ENCODE data around the gene RNU1-3. TPM values are rescaled to one million over a fixed set of nuclear protein-coding genes. Genes with fewer than 3 reads are reported as not detected.

The RNU1-3 gene
- total and polyA plus RNA-seq, 2 of the 13 experiments (the other 11 are each of a cell fraction or from before 2014, with no cell fraction given) = under 0.01 to 11,018 TPM

GRCh38 chr1:16625497-16626408 lies 41.0 kb downstream of the RNU1-3 start (continued):
- TF ChIP-seq ZNF761 (CRISPR knock-in tag; conservative IDR thresholded peaks at IDR 0.05) (no peak), ZNF776 (CRISPR knock-in tag; IDR thresholded peaks at IDR 0.05) (peak; percentile 60; the same call in 1 of the 2 replicates), KLF9 (CRISPR knock-in tag; IDR thresholded peaks at IDR 0.05; ENCODE audit: low read depth) (no peak), ISX (CRISPR knock-in tag; conservative IDR thresholded peaks at IDR 0.05) (no peak), ZNF737 (CRISPR knock-in tag; IDR thresholded peaks at IDR 0.05; ENCODE audit: borderline replicate concordance) (0 out of 2 replicates have a peak, but pooled peaks have one; percentile 39), ZNF615 (CRISPR knock-in tag; IDR thresholded peaks at IDR 0.05; ENCODE audit: borderline replicate concordance) (no peak), FOXP1 (IDR thresholded peaks at IDR 0.05) (no peak), FOXP1 (CRISPR knock-in tag; IDR thresholded peaks at IDR 0.05) (no peak), PRMT3 (CRISPR knock-in tag; IDR thresholded peaks at IDR 0.05; ENCODE audit: borderline replicate concordance, low read depth) (no peak), EED (CRISPR knock-in tag; IDR thresholded peaks at IDR 0.05) (peak; percentile 92; the same call in 1 of the 2 replicates), MXI1 (IDR thresholded peaks at IDR 0.05; ENCODE audit: borderline replicate concordance, low read depth, low read length) (0 out of 3 replicates have a peak, but pooled peaks have one; percentile 20), ZBTB10 (CRISPR knock-in tag; IDR thresholded peaks at IDR 0.05; ENCODE audit: borderline replicate concordance) (no peak), MTA1 (CRISPR knock-in tag; IDR thresholded peaks at IDR 0.05; ENCODE audit: borderline replicate concordance) (peak; percentile 54; the same call in 1 of the 2 replicates), GFI1 (CRISPR knock-in tag; IDR thresholded peaks at IDR 0.05; ENCODE audit: borderline replicate concordance) (no peak), ZNF12 (CRISPR knock-in tag; IDR thresholded peaks at IDR 0.05) (no peak)

Data from HepG2 (cell line).